Fibroblast of upper back skin (primary cell): ENCODE results near the gene FOXO6.
A peak's percentile ranks its signal among the peaks of the same experiment; 100 is the strongest.

Experiments
- DNase-seq: peaks from one replicate; pipeline ENCODE4 v3.0.0-alpha.2; 2013

FOXO6 gene

DNA sequence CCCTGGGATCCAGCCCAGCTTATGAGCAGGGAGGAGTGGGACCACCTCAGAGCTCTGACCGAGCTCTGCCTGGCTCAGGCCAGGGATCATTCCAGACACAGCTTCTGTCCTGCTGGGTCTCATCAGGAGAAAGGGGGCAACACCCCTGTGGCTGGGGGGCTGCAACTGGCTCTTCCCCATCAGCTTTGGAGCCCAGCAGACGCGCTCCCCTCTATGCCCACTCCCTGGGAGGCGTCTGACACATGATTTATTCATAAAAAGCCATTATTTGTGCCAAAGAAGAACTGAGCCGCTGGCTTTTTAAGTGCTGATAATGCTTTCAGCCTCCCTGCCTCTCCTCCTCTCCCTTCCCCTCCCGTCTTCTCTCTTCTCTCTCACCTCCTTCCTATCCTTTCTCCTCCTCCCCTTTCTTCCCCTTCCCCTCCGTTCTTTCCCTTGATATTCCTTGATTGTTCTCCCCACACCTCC, 25.0 kb downstream of the FOXO6 start:
- no peak for DNase-seq

DNA sequence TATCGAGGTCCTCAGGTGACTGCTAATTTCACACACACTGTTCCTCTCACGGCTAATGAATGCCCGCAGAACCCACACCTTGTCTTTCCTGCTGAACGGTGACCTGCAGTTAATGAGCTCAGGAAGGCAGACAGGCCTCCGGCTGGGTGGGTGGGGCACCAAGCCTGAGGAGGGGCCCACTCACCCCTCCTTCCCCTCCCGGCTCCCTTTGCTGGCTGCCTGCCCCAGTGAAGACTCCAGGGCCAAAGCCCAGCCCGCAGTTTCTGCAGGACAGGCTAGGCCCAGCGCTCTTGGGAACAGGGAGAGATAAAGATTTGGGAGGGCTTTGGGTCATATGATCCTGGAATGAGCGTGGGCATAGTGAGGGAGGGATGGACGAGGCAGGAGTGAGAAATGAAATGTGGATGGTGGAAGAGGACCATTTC, 26.4 kb downstream of the FOXO6 start:
- peak; percentile 63 for DNase-seq

DNA sequence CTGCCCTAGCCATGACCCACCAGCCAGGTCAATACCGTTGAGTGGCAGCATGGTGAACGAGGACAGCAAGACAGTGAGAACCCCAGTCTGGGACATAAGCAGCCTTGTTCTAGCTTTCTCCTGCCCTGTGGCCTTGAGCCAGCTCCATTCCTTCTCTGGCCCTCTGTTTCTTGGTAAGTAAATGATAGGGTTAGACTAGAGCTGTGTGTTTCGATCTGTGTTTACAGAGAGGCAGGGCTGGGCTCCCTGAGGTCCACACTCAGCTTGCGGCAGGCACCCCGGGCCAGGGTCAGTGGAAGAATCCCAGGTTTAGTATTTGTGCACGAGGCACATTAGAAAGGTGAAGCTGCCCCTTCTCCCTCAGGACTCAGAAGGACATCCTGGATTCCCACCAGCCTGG, 27.3 kb downstream of the FOXO6 start:
- DNase-seq: no peak

DNA sequence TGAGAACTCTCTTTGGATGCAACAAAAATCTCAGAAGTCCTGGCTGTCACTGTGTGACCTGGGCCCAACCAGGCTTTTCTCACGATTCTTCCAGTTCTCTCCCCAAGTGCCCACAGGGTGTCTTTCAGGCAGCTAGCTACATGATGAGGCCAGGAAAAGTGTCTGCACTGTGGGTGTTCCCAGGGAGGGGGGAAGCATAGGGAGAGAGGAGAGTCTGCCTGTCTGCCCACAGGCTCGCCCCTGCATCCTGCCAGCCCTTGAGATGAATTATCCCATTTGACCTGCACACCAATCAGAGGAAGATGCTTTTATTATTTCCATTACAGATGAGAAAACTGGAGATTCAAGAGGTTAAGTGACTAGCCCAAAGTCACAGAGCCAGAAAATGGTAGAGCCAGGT, 27.8 kb downstream of the FOXO6 start:
- no peak for DNase-seq

DNA sequence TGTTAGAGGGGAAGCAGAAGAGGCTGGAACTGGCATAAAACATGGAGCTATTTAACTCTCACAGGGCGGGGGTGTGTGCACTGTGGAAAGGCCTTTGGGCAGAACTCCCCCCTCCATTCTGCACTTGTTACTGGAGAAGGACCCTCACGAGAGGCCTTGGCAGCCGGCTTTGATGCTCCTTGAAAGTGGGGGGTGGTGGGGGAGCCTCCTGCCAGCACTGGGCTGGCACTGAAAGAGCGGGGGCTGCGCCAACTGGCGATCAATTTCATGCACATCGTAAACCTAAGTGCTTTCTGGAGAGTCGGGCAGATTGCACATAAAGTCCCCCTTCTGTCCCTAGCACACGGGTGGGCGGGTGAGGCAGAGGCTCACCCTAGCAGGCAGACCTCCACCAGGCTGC, 28.9 kb downstream of the FOXO6 start:
- DNase-seq: no peak

DNA sequence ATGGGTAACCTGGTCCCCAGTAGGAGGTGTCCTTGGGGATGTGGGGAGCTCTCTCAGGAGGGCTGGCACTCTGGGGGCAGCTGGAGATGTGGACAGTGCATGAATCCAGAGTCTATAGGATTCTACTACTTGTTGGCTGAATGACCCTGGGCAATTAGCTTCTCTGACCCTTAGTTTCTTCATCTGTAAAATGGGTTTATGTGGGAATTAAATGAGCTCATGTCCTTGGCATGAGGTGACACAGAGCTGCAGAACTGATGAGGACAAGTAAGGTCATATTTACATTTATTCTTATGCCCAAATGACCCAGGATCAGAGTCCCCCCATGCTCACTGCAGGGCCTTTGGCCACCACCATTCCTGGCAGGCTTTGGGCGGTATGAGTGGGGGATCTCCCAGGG, 29.3 kb downstream of the FOXO6 start:
- DNase-seq: no peak

DNA sequence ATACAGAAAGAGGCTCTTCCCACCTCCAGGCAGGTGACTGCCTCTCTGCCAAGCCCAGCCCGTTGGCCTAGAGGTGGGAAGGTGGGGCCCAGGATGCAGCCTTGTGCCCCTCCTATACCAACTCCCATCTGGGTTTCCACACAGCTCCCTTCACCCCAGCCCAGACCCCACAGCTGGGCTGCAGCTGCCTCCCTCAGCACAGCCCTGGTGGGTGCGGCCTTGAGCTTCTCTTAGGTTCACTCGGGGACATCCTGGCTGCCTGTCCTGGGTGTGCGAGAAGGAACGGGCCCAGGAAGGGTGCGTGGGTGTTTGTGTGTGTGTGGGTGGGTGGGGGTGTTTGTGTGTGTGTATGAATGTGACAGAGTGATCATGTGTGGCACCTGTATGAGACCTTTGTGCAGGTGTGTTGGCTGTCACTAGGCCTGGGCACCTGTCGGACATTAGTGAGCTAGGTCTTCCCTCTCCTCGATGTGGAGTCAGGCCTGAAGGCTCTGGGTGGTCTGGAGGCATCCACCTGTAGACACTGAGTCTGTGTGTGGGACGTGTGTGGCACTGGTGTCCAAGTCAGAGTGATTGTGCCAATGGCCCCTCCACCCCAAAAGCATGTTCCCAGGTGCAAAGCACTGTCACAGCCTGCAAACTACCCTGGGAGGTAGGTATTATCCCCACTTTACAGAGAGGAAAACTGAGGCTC, 30.7 kb downstream of the FOXO6 start:
- DNase-seq: no peak

DNA sequence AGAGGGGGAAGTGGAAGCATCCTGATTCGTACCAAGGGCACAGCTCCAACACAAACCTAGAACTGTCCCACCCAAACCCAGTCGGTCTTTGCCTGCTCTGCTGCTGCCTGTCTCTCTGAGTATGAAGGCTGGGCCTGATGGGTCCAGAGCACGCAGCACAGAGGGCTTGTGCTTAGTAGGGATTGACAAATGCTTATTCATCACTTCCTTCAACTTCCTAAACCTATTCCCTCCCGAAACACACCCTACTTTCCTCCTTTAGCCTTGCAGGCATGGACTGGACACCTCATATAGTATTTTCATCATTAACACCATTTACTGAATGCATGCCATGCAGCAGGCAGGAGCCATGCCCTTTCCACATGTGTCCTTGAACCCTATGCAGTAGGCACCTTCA, 31.3 kb downstream of the FOXO6 start:
- no peak for DNase-seq

DNA sequence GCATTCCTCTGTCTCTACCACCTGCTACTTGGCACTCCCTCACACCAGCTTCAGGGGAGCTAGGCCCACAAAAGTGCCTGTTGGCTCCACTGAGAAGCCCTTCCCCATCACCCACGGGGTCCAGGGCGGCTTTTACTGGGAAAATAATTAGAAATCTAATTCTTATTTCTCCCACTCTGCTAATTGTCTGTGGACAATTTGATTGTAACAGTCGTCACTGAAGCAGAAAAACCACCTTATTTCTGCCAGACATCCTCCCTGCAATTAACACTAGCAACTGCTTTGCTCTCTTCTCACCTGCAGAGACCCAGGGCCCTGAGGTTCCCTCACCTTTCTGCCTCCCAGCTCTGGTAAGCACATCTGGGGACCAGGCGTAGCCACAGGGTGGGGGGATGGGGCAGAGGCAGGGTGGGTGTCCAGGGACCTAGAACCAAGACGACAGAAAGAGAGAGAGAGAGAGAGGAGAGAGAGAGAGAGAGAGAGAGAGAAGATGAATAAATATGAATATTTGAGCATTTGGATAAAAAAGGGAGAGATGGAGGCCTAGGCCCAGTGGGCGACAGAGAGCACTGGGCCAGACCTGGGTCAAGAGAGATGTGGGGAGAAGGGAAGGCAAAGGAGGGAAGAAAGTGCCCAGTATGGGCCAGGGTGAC, 32.6 kb downstream of the FOXO6 start:
- no peak for DNase-seq

DNA sequence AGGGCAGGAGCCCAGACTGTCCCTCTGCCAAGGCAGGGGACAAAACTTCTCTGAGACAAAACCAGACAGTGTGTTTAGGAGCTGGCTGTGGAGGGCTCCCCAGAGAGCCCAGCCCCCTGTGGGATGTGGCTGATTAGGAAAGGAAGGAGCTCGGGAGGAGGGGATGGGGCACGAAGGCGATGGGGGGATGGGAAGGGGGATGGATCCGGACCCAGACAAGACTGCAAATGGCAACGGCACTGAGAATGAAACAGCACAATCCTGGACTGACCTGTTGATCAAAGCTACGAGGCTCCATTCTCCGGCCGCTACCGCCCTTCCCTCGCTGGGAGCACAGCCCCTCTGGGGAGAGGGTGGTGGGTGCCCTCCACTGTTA, 33.1 kb downstream of the FOXO6 start:
- DNase-seq: no peak

DNA sequence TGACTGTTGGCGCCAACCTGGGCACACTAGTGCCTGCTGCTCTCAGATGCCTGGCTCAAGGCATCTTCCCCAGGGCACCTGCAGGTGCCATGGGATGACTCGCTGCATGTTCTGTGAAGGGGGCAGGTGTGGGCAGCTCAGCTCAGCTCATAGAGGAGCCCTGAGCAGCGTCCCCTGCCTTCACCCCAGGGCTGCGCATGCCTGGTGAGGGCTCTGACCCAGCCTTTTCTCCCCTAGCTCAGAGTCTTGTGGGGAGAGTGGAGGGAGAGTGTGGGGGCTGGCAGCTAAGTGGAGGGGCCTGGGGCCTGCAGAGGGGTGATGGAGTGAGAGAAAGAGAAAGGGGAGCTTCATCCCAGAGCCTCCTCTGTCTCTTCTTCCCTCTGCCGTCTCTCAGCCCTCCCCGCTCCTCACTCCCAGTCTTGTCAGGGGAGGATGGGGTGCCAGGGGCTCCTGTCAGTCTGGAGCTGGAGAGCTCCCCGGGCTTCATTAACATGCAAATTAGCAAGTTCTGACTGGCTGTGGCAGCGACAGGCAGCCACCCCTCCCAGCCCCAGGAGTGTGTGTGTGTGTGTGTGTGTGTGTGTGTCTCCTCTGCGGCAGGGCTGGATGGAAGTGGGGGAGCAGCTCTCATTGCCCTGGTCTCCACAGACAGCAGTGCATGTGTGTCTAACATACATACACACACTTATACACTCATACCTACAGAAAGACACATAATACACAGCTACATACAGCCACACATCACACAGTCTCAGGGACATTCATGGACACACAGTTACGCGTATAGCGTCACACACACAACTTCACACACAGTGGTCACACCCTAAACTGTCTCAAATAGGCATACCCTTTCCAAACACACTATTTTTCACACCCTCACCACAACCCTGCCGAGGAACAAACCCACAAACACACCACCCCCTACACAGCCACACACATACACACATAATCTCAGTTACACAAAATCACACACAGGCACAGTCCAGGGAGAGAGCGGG, 34.0 kb downstream of the FOXO6 start:
- no peak for DNase-seq

DNA sequence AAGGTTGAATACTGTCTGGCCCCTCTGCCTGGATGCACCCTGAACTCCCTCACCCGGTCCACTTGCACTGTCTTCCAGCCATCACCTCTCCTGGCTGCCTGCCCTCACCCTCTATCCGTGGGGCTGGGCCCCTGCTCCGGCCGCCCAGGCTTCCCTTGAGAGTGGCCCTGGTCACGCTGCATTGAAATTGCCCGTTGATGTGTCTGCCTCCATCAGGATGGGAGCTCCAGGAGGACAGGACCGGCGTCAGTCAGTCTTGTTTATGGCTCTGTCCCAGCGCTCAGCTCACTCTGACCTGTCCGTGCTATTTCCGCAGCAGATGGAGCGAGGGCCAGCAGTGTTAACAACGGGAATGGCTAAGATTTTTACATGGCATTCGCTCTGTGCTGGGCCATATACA, 34.9 kb downstream of the FOXO6 start:
- DNase-seq: no peak

DNA sequence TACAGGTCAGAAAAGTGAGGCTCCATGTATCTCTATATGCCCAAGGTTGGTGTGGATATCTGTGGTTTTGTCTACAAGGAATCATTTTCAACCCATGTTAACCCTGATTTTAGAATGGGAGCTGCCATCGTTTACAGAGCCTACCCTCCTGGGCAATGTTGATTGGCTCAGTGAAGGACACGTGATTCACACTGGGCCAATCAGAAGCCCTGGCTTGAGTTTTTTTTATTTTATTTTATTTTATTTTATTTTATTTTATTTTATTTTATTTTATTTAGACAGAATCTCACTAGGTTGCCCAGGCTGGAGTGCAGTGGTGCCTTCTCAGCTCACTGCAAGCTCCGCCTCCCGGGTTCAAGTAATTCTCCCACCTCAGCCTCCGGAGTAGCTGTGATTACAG, 35.8 kb downstream of the FOXO6 start:
- no peak for DNase-seq

DNA sequence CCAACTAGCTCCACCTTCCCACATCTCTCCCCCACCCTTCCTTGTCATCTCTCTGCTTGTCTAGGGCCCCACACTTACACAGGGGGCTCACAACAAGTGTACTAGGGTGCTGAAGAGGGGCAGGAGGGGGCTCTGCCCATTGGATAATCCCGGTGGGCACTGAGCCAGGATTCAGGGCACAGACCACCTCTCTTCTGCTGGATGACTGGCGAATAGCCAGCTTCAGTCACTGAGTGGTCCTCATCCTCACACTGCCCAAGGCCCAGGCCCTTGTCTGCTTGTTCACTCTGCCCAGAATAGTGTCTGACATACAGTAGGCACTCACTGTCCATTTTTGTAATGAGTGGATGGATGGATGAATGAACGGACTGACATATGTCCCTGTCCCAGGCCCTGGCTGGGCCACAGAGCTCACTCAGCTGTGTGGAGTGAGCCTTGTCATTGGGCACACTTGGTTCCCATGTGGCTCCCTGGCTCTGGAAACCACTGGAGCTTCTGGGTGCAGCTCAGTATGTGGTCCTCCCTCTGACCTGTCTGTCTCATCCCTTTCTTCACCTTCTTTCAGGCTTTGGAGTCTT, 36.6 kb downstream of the FOXO6 start:
- DNase-seq: no peak

DNA sequence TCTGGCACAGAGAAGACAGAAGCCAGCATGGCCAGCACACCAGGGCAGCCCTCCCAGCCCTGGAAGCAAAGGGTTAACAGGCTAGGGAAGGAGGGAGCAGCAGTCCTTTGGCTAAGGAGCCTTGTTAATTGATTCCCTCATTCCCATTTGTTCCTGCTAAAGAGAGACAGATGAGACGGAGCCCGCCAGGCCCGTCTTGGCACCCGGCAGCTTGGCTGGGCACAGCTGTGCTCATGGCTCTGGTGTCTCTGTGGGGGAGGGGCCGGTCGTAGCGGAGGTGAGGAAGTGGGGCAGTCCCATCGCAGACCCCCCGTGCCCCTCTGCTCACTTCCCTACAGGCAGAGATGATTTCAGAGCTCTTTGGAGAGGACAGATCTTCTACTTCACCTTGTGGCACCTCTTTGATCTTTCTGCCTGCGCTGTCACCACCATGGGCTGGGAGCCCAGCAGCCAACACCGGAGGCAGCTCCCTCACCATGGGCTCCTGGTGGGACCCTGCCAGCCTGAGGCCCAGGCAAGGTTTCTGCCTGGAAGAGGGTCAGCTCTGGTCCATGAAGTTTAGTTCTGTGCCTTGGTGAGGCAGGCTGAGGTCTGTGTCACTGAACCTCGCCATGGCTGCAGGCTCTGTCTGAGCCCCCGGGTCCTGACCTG, 38.0 kb downstream of the FOXO6 start:
- no peak for DNase-seq

DNA sequence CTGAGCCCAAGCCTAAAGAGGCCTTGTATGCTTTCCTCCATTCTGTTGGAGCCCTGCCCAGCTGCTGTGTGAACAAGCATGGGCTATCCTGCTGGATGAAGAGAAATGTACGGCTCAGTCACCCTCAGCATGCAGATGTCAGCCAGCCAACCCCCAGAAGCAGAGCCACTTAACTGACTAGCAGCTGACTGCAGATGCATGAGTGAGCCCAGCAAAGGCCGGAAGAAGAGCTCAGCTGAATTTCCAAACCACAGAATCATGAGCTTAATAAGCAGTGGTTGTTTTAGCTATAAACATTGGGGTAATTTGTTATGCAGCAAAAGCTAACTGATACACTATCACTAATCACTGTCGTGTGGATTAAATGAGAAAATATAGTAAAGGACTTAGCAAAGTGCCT, 39.0 kb downstream of the FOXO6 start:
- DNase-seq: no peak

DNA sequence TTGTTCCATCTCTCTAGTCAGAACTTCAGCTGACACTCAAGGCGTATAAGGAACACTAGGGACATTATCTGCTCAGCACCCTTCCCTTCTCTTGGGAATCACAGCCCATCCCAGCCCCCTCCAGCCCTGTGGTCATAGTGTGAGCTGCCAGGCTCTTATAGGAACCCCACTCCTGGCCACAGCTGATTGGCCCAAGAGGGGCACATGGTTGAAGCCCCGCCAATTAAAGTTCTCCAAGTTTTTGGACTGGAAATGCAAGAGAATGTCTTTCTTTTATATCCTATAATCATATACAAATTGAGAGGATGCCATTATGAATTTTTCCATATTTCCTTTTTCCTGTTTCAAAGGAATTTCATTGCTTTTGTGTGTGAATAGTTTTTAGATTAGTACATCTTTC, 40.7 kb downstream of the FOXO6 start:
- DNase-seq: no peak

DNA sequence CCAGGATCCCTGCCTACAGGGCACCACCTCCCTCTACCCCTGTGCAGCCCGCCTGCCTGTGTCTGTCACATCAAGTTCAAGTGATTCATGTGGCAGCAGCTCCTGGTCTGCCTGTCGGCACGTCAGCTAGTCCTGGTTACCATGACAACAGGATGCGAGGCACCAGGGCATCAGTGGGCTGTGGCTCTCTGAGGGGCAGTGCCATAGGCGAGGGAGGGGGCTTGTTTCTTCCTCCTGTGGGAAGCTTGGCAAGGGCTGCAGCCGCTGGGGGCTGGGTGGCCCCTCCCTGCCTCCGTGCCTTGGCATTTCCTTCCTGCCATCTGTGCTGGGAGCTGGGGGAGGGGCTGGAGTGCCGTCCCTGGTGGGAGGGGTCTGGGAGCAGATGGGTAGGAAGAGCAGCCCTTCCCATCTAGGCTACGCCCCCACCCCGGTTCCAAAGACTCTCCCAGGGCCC, 43.1 kb downstream of the FOXO6 start:
- peak; percentile 43 for DNase-seq

DNA sequence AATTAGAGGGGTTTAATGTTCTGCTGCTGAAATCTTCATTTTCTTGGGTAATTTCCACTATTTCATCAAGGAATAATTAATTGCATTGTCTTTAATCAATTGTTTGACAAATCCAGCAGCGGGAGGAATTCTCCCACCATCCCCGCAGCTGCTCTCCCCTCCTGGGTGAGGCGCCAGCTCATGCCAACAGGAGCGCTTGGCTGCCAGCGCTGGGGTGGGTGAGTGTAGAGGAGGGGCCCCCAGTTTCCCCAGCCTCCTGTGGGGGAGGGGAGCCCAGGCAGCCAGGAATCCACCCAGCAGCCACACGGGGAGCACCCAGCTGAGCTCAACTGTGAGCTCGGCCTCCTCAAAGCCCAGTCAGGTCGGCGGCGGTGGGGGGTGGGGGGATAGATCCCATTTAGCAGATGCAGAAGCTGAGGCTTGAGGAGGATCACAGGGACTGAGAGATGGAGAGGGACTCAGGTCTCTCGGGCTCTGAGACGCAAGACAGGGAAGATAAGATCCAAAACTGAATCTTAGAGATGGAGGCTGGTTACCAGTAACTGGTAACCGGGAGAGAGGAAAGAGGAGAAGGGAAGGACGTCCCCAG, 46.5 kb downstream of the FOXO6 start:
- no peak for DNase-seq

DNA sequence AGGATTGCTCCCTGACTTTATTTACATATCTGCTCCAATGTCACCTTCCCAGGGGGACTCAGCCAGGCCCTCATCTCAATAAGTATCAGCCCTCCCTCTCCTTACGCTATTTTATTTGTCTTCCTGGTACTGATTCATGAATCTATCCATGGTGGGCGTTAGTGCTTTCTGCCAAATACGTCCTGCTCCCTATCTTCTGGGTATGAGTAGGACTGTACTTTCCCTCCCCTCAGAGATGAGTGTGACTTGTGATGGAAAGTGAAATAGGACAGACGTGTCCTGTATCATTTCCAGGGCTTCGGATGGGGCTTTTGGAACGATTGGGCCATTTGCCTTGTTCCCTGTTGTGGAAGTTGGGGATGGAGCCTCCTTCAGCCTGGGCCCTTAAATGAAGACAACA, 47.5 kb downstream of the FOXO6 start:
- DNase-seq: no peak

DNA sequence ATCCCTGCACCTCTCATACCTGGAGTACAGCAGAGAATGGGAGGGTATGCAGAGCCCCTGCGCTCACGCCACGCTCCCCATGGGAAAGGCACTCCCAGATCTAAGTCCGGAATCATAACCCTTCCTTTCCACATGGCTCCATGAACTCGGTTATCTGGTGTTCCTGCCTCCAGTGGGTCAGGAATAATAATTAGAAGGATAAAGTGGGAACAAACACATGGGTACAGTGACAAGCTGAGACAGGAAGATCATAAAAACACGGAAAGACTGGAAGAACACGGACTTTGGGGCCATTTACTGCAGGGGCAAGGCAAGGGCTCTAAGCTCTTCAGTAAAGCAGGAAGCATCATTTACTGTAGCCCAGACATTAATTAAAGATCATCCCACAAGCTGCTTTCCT, 48.6 kb downstream of the FOXO6 start:
- DNase-seq: no peak

DNA sequence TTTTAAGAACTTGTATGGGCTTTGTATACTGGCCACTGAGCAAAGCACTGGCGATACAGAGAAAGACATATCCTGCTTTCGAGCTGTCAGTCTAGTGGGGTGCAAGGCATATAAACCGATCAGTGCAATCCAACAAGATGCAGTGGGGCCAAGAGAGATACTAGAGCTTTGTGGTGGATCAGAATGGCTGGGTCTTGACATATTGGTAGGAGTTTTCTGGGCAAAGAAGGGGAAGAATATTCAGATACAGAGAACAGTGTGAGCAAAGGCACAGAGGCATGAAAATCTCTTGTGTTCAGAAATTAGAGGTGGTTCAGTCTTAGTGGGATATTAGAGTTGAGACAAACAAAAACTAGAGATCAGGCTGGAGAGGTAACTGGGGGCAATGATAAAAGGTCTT, 49.2 kb downstream of the FOXO6 start:
- DNase-seq: no peak
